NCI-H510A (cell line): Measurements from ENCODE around the gene CD72.
"Not testable (repeated sequence)": the region's sequence is repeated elsewhere in the genome, so short reads cannot be mapped to it uniquely, and the experiment has no call there.

Experiments used
- DNase-seq: peaks from one replicate; lab custom pipeline; 2025; lab: John Stamatoyannopoulos, UW

CD72 gene

GRCh38 chr9:35616681-35617459, 1.3 kb downstream of the CD72 start:
- no peak for DNase-seq

- DNase-seq = no peak
These were observed 2.1 kb downstream of the CD72 start for GRCh38 chr9:35615981-35616680.

DNA sequence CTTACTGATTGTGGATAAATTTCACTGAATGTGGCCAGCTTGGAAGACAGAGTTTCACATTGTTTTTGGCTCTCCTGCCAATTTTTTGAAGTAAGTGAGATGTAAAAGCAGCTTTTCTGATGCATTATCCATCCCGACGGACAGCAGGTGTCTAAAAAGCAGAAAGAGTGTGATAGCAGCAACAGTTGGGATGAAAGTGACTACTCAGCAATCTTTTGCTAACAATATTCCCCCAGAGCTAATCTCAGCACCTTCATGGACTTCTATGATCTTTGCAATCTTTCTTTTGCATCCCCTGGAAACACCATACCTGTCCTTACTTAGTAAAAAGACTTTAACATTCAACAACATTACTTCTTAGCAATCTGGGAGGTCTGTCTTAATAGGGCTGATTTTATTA, 5.4 kb downstream of the CD72 start:
- no peak for DNase-seq

DNA sequence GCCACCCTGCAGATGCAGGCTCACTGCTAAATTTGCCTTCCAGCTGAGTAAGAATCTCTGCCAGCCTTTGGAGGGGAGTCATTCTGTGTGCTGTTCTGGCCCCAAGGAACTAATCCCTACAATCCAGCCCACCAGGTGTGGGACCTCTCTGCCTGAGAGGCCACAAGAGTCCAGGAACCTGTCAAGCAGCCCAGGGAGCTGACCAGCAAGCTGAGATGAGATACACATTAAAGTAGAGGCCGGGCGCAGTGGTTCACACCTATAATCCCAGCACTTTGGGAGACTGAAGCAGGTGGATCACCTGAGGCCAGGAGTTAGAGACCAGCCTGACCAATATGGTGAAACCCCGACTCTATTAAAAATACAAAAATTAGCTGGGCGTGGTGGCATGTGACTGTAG, 6.1 kb downstream of the CD72 start:
- DNase-seq = not testable (repeated sequence)

GRCh38 chr9:35611230-35611797, 6.9 kb downstream of the CD72 start:
- DNase-seq = no peak

DNA sequence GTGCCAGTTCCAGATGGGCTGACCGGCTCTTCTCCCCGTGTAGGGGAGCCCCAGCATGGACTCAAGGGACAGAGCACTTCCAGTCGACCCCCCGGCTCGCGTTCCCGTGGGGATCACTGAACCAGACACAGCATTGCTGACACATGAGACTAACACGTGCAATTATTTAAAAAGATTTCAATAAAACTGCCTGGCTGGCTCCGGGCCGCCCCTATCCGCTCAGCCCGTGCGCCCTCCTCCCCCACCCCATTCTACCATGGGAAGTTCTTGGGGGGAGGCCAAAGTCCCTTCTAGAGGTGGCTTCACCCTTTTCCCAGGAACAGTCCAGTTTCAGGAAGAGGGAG, 8.4 kb downstream of the CD72 start:
- DNase-seq = no peak

DNA sequence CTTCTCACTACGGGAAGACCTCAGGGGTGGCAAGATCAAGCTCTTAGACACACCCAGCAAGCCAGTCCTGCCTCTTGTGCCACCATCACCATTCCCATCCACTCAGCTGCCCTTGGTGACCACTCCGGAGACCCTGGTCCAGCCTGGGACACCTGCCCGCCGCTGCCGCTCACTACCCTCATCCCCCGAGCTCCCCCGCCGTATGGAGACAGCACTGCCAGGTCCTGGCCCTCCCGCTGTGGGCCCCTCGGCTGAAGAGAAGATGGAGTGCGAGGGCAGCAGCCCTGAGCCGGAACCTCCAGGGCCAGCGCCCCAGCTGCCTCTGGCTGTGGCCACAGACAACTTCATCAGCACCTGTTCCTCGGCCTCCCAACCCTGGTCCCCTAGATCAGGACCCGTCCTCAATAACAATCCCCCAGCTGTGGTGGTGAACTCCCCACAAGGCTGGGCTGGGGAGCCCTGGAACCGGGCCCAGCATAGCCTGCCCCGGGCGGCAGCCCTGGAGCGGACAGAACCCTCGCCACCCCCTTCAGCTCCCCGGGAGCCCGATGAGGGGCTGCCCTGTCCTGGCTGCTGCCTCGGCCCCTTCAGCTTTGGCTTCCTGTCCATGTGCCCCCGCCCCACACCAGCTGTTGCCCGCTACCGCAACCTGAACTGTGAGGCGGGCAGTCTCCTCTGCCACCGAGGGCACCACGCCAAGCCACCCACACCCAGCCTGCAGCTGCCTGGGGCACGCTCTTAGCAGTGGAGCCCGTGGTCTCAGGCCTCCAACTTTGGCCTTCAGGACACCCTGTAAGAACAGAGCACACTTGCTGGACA, 9.0 kb downstream of the CD72 start:
- DNase-seq = no peak

GRCh38 chr9:35608221-35608620, 10.0 kb downstream of the CD72 start:
- no peak for DNase-seq

DNA sequence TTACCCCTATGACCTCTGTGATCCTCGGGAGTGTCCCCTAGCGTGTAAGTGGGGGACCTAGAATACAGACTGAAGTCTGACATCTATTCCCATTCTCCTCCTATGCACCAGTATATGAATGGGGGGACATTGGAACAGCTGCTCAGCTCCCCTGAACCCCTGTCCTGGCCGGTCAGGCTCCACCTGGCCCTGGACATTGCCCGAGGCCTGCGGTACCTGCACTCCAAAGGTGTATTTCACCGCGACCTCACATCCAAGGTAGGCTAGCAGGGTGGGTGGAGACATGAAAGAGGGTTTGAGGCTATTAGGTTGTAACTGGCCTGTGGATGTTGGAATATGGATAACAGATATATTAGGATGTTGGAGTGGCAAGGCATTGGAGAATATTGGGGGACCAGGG, 11.5 kb downstream of the CD72 start:
- DNase-seq = no peak

DNA sequence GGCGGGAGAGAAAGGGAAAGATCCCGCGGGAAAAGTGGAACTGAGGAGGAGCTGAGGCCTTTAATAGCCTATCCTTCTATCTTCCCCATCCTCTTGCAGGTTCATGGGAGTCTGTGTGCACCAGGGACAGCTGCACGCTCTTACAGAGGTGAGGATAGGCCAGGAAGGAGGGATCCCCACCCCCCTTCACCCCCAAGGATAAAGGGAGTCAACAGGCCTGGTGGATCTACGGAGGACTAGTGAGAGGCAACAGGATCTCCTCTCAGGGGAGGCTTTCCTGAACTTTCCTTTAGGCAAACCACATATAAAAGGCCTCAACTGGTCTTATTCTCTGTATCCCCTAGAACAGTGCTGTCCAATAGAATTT, 12.1 kb downstream of the CD72 start:
- DNase-seq = no peak

DNA sequence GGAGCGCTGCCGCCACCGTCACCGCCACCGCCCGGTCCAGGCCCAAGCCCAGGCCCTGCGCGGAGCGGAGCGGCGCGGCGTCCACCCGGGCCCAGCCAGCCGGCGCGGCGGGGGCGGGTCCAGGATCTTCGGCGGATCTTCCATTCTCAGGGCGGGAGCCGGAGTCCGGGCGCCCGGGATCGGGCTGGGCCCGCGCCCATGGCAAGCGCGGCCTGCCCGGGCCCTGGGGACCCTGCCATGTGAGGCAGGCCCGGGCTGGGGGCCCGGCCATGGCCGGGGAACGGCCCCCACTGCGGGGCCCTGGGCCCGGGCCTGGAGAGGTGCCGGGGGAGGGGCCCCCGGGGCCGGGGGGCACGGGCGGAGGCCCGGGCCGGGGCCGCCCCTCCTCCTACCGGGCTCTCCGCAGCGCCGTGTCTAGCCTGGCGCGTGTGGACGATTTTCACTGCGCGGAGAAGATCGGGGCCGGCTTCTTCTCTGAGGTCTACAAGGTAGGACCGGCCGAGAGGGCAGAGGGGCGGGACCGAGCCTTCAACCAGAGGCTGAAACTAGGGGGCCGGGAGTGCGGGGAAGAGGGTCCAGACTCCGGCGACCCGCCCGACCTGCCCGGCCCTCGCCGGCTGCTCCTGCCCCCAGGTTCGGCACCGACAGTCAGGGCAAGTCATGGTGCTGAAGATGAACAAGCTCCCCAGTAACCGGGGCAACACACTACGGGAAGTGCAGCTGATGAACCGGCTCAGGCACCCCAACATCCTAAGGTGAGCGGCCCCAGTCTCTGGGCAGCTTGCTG, 12.7 kb downstream of the CD72 start:
- no peak for DNase-seq

DNA sequence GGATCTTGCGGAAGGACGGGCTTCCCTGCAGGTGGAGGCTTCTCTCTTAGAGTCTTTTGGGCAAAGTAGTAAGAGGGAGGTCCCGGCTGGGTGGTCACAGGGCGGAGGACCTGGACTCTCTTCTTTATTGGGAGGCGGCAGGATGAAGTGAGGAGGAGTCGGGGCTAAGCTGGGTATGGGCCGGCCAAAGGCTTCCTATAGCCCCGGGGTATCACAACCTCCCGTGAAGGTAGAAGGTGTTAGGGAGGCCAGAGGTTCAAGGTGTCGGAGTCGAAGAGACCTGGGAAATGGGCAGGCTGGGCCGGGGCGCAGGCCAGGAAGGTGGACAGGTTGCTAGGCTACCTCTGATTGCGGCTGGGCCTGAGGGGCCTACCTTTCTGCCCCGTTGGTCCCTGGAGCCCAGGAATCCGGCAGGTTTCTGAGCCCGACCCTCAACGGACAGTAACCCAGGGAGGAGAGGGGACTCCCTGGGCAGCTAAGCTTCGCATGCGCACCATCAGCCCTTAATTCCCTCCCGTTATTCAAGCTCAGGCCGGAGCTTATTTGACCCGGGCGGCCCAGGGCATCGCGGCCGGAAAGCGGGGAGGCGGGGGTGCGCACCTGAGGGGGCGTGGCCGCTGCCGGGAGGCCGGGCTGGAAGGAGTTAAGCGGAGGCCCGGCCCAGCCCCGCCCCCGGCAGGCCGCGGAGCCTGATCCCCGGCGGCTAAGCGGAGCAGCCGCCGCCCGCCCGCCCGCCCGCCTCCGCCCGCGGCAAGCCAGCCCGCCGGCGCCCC, 13.4 kb downstream of the CD72 start, which contains the start of gene TESK1:
TSS of gene TESK1 (plus strand) at position 685 of the 773 bp plus-strand sequence. CDS start 358 bp downstream, outside the sequence.
- peak; percentile 43 for DNase-seq

DNA sequence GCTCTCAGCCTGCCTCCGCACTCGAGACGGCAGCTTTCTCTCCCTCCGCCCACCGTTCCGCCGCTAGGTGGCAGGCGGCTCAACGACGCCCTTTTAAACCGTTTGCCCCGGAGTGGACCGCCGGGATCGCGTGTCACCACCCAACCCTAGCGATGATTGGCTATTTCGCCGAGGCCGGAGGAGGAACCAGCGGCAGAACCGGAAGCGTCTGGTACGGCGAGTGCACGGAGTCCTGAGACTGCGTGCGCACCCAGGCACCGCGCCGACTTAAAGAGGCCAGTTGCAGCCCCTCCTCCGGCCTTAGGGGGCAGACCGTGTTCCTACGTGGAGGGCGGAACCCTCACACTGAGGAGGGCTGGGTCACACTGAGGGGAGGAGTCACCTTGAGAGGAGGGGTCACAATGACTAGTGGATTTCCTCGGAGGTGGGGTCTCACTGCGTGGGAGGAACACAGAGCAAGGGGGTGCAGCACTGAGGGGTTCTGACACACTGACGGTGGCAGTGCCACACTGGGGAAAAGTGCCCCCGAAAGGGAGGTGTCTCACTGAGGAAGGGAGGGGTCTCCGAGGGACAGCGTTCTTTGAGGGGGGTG, 14.1 kb downstream of the CD72 start:
- DNase-seq = peak; percentile 91

DNA sequence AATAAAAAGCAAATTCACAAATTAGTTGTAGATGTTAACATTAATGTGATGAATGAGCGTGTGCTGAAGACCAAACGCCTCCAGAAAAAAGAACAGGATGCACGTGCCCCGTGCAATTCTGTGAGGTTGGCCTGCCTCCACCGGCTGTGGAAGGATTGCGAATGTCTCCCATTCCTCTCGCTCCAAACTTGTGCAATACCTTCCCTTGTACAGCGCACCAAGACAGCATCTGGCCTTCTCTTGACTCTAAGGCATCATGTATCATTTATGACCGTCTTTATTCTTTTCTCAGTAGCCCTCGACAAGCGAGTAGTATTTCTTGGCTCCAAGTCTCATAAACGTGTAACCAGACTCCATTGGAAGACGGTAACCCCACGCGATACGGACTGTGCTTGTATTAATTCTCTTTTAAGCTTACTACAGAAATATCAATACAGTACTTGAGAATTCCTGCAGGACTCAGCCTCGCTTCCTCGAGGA, 14.7 kb downstream of the CD72 start:
- DNase-seq = no peak

DNA sequence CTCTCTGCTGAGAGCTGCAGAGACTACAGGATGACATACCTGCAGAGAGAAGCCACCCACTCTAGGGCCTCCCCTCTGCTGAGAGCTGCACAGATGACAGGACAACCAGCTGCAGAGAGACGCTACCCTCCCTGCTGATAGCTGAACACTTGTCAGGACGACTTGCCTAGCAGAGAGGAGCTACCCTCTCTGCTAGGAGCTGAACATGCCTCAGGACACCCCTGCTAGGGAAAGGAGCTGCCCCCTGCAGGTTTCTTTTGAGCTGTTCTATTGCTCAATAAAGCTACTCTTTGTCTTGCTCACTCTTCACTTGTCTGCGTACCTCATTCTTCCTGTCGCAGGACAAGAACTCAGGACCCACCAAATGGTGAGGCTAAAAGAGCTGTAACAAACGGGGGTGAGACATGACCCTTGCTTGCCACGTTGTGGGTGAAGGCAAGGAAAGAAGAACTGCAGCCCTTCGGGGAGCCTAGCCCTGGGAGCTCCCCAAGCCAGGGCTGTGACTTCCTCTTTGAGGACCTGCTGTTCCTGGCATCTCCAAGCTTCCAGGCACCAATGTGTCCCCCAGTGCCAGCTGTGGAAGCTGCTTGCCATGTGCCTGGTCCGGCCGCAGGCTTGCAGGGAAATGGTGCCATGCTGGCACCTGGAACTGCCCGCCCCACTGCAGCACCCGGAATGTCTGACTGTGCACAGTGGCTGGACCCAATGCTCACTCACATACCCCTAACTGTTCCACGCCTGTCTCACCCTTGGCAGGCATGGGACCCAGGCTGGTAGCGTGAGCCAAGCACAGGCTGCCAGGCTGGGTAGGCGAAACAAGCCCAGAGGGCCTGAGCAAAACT, 18.2 kb downstream of the CD72 start:
- no peak for DNase-seq

- peak; percentile 32 for DNase-seq
These were observed 19.2 kb downstream of the CD72 start for GRCh38 chr9:35598866-35599590.

DNA sequence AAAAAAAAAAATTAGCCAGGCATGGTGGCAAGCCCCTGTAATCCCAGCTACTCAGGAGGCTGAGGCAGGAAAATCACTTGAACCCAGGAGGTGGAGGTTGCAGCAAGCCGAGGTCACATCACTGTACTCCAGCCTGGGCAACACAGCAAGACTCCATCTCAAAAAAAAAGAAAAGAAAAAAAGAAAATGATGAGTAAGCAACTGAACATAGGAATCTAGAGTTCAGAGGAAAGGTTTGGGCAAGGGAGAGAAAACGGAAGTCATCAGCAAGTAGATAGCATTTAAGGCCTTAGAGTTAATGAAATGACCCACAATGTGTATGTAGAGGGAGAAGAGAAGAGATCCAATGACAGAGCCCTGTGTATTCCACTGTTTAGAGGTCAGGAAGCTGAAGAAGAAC, 21.3 kb downstream of the CD72 start:
- DNase-seq = not testable (repeated sequence)

GRCh38 chr9:35594471-35594870, 23.7 kb downstream of the CD72 start:
- no peak for DNase-seq

- DNase-seq = no peak
These were observed 24.6 kb downstream of the CD72 start for GRCh38 chr9:35593581-35593980.
